Activated CD8-positive, alpha-beta T cell treated with anti-CD3 and anti-CD28 coated beads for 36 hours (primary cell): ENCODE results near the gene AANAT. TPM values are rescaled to one million over a fixed set of nuclear protein-coding genes. Genes with fewer than 3 reads are reported as not detected.

Experiments
- ATAC-seq: fragments of 200-7000 bp; cut with Tn5 transposase; one replicate; pipeline ENCODE4 v1.10.0; 2021; ENCODE audit warnings: mild to moderate bottlenecking, moderate library complexity
- CTCF ChIA-PET: fragments of 350-600 bp; sonication (Branson Sonifier 250); formaldehyde crosslinking; loops from one replicate; lab custom pipeline; 2021; ENCODE audit warnings: antibody characterized with exemption; lab: Charles Lee
- POLR2A ChIA-PET: fragments of 350-600 bp; sonication (Branson Sonifier 250); formaldehyde crosslinking; loops from one replicate; lab custom pipeline; 2021; ENCODE audit warnings: antibody characterized with exemption; lab: Charles Lee
- DNase-seq: peaks from one replicate; pipeline ENCODE4 v3.0.0-alpha.2; 2020
- H3K27ac Mint-ChIP-seq: one replicate; pipeline ENCODE4 v1.8.0; 2021; ENCODE audit warnings: mild to moderate bottlenecking, mixed read lengths
- H3K27me3 Mint-ChIP-seq: one replicate; pipeline ENCODE4 v1.8.0; 2021; ENCODE audit warnings: mixed read lengths
- H3K36me3 Mint-ChIP-seq: one replicate; pipeline ENCODE4 v1.8.0; 2021; ENCODE audit warnings: low read depth, mixed read lengths
- H3K4me1 Mint-ChIP-seq: one replicate; pipeline ENCODE4 v1.8.0; 2021; ENCODE audit warnings: low read depth, mixed read lengths
- H3K4me3 Mint-ChIP-seq: one replicate; pipeline ENCODE4 v1.8.0; 2021; ENCODE audit warnings: mild to moderate bottlenecking, moderate library complexity, mixed read lengths
- H3K9me3 Mint-ChIP-seq: one replicate; pipeline ENCODE4 v1.8.0; 2021; ENCODE audit warnings: mixed read lengths
- CTCF ChIP-seq: fragments of 200-600 bp; IDR thresholded peaks from one replicate; pipeline ENCODE4 v1.8.0; 2022; ENCODE audit warnings: antibody characterized with exemption, mild to moderate bottlenecking
- intact Hi-C: fragments of 100-400 bp; cut with micrococcal nuclease; formaldehyde crosslinking; loops from one replicate; pipeline ENCODE4 v1.10.0; 2022
- total RNA-seq, 2 experiments: library from RNA; stranded (reverse); gene quantifications; one replicate each; pipeline ENCODE4 v1.2.3, GENCODE V29; 2021

The AANAT gene
- total RNA-seq, 2 experiments from 2014 or later: 0.34 TPM; not detected in 1

DNA sequence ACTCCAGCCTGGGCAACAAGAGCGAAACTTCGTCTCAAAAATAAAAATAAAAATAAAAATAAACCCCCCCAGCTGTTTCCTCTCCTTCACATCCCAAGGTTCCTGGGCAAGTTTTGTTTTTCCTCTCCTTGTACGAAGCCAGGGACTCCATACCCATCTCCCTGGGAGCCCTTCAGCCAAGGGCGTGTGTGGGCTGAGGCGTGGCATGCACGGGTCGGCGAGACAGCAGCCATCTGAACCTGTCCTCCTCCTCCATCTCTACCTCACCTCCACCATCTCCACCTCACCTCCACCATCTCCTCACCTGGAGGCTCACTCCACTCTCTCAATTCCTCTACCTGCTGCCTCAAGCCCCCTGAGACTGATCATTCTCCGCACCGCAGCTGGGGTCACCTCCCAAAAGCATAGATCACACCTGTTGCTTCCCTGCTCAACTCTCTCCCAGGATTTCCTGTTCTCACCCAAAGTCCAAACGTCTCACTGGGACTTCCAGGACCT, 16.9 kb downstream of the AANAT start:
- no peak for TF ChIP-seq CTCF
- Mint-ChIP-seq H3K4me3 (no peak overlapping the region), H3K27me3 (no peaks in the 10 kb centered on the region), H3K27ac (no peak overlapping the region), H3K9me3 (no peaks in the 10 kb centered on the region), H3K36me3 (peaks cover 16% of the 10 kb centered on the region), H3K4me1 (peaks cover 15% of the 10 kb centered on the region)
- ATAC-seq (no peak), DNase-seq (no peak)
- POLR2A ChIA-PET: no interaction called here
- intact Hi-C loops: no loop called here
- CTCF ChIA-PET: interaction anchor here (1.3 kb wide), 1 partner anchor 9 kb away, joined by 3 read pairs; no protein-coding TSS in a partner anchor

DNA sequence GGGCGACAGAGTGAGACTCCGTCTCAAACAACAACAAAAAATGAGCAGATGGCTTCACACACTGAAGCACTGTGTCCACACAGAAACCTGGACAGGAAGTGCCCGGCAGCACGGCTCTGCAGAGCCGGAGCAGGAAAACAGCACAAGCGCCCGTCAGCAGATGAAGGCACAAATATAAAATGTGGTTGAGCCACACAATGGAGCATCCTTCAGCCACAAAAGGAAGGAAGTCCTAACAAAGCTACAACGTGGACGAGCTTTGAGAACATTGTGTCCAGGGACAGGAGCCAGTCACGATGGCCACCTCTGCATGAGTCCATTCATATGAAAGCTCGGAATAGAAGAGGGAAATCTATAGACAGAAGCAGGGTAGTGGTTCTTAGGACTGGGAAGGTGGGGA, 18.2 kb downstream of the AANAT start:
- TF ChIP-seq CTCF: no peak
- Mint-ChIP-seq H3K4me1 (peaks cover 17% of the 10 kb centered on the region), H3K36me3 (peaks cover 13% of the 10 kb centered on the region), H3K27ac (no peak overlapping the region), H3K4me3 (no peak overlapping the region), H3K27me3 (no peaks in the 10 kb centered on the region), H3K9me3 (no peaks in the 10 kb centered on the region)
- ATAC-seq (no peak), DNase-seq (no peak)
- ChIA-PET CTCF (interaction anchor here (1.3 kb wide), 1 partner anchor 21 kb away, joined by 3 read pairs; no protein-coding TSS in a partner anchor), POLR2A (interaction anchor here (0.6 to 1.5 kb wide), 4 partner anchors 10 to 63 kb away, joined by 3 to 4 read pairs (median 3); no protein-coding TSS in a partner anchor)
- intact Hi-C loops: no loop called here

GRCh38 chr17:76487451-76488192, 20.2 kb downstream of the AANAT start:
- ChIA-PET CTCF (interaction anchor here (1.0 kb wide), 1 partner anchor 29 kb away, joined by 3 read pairs; no protein-coding TSS in a partner anchor), POLR2A (no interaction called here)
- ATAC-seq: no peak
- intact Hi-C loops: no loop called here
- H3K27ac Mint-ChIP-seq: no peak overlapping the region
- no peaks in the 10 kb centered on the region for H3K27me3 Mint-ChIP-seq
- no peak for DNase-seq
- no peaks in the 10 kb centered on the region for H3K9me3 Mint-ChIP-seq
- H3K4me3 Mint-ChIP-seq: no peak overlapping the region
- no peak for TF ChIP-seq CTCF
- peaks cover 10% of the 10 kb centered on the region for H3K36me3 Mint-ChIP-seq
- peaks cover 25% of the 10 kb centered on the region for H3K4me1 Mint-ChIP-seq

DNA sequence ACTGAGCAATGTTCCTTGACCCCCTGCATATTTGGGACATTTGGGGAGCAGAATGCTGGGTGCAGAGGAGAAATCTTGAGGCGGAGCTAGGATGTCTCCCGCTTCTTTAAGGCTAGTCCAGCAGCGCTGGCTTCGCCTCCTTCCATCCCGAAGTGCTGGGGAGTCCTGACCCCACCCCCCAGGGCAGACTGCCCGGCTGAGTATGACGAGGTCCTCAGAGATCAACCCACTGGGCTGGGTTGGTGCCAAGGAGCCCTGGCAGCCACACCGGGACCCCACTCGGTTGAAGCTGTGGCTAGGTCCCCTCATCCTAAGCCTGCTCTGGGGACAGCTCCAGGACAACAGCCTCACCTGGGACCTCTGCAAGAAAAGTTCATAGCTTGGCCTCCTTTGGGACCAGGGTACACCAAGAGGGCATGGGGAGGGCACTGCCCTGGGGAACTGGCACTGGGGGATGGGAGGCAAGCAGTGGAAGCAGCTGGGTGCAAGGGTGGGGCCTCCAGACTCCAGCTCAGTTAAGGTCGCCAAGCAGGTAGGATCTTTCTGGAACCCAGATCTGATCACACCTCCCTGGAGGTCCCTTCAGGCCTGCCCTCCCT, 22.8 kb downstream of the AANAT start:
- H3K36me3 Mint-ChIP-seq: peaks cover 3% of the 10 kb centered on the region
- CTCF ChIA-PET: interaction anchor here (1.4 to 3.8 kb wide), 2 partner anchors 10 to 16 kb away, joined by 3 to 22 read pairs; no protein-coding TSS in a partner anchor
- no peak for TF ChIP-seq CTCF
- peaks cover 46% of the 10 kb centered on the region for H3K4me1 Mint-ChIP-seq
- no peak overlapping the region for H3K4me3 Mint-ChIP-seq
- intact Hi-C loops: no loop called here
- no peaks in the 10 kb centered on the region for H3K27me3 Mint-ChIP-seq
- H3K9me3 Mint-ChIP-seq: no peaks in the 10 kb centered on the region
- ATAC-seq (no peak), DNase-seq (no peak)
- H3K27ac Mint-ChIP-seq: peak overlapping the region; percentile 34
- POLR2A ChIA-PET: interaction anchor here (0.7 to 1.2 kb wide), 2 partner anchors 9 to 28 kb away, joined by 3 to 6 read pairs; no protein-coding TSS in a partner anchor
